Retinal pigment epithelial cell (primary cell): ENCODE data around the gene GHRHR.

Experiments
- DNase-seq: peaks from one replicate; pipeline ENCODE4 v3.0.0-alpha.2; 2010; ENCODE audit warnings: low read depth
- H3K4me3 ChIP-seq: 2 replicates; pipeline ENCODE4 v1.5.1; 2011; ENCODE audit warnings: mild to moderate bottlenecking, low read length, control low read depth, moderate library complexity
- TF ChIP-seq, protein P1 (sequence below): conservative IDR thresholded peaks from 2 replicates; pipeline ENCODE4 v1.5.1; 2011; ENCODE audit warnings: low read depth, low read length, control low read depth, inconsistent platforms

Gene GHRHR

DNA sequence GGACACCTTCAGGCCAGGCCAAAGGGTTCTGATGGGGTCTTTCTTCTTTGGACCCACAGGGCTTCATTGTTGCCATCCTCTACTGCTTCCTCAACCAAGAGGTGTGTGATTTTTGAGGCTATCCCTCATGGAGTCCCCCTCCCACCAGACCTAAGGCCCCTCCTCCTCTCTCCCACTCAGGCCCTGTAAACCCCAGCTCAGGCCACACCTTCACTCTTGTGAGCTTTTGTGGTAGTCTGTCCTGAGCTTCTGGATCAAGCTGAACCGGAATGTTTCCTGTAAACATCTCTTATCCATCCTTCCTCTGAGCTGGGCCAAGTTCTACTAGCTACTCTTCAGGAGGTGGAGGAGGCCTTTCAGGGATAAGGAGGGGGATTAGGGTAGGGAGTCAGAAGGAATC, 13.5 kb downstream of the GHRHR start:
- TF ChIP-seq, protein P1, sequence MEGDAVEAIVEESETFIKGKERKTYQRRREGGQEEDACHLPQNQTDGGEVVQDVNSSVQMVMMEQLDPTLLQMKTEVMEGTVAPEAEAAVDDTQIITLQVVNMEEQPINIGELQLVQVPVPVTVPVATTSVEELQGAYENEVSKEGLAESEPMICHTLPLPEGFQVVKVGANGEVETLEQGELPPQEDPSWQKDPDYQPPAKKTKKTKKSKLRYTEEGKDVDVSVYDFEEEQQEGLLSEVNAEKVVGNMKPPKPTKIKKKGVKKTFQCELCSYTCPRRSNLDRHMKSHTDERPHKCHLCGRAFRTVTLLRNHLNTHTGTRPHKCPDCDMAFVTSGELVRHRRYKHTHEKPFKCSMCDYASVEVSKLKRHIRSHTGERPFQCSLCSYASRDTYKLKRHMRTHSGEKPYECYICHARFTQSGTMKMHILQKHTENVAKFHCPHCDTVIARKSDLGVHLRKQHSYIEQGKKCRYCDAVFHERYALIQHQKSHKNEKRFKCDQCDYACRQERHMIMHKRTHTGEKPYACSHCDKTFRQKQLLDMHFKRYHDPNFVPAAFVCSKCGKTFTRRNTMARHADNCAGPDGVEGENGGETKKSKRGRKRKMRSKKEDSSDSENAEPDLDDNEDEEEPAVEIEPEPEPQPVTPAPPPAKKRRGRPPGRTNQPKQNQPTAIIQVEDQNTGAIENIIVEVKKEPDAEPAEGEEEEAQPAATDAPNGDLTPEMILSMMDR, result no peak
- no peak for DNase-seq
- H3K4me3 ChIP-seq, result no peak overlapping the region

DNA sequence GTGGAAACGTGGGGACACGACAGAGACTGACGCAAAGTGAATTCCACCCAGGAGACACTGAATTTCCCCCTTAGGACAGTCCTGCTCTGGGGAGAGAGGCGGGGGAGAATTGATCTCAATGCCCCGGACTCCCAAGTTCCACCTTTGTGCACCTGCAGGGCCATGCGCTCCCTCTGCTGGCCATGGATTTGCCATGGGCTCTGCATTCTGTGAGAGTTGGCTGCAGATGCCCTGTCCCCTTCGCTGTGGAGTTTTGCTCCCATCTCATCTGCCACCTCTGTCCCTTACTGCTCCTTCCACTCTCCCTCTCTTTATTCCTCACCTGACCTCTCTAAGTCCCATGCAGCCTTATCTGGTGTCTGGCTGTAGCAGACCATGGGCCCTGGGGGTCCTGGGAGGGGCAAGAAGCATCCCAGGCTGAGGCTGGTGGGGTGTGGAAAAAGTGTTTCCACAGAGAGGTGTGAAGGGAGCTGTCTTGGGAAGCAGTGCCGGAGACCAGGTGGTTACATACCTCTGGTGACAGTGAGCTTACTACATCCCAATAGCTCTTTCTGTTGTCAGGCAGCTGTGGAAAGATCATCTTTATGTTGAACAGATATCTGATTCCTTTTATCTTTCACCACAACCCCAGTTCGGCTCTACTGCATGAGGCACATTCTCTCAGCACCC, 14.3 kb downstream of the GHRHR start:
- TF ChIP-seq, protein P1, result peak; percentile 83
- H3K4me3 ChIP-seq, result no peak overlapping the region
- DNase-seq, result no peak

- H3K4me3 ChIP-seq, result no peak overlapping the region
- TF ChIP-seq, protein P1, result no peak
- no peak for DNase-seq
Measured at GRCh38 chr7:30979027-30979426, 15.3 kb downstream of the GHRHR start.

GRCh38 chr7:30980194-30980593, 16.4 kb downstream of the GHRHR start:
- TF ChIP-seq, protein P1, result no peak
- no peak for DNase-seq
- no peak overlapping the region for H3K4me3 ChIP-seq

DNA sequence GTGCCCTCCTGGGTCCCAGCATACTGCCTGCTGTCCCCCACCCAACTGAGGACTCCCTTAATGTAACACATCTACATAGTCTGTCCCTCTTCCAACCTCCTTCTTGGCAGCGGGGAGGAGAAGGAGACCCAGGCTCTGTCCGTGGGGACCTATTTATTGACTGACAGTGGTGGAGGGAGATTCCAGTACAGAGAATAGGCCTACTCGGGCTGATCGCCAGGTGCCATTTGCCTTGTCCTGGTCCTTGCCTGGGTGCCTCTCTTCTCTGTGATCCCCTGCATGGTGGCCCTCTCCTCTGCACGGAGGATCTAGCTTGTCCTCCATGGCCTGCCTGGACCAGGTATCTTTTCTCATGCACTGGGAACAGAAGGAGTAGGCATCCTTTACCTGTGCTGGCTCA, 17.0 kb downstream of the GHRHR start:
- H3K4me3 ChIP-seq, result no peak overlapping the region
- TF ChIP-seq, protein P1, result no peak
- no peak for DNase-seq

DNA sequence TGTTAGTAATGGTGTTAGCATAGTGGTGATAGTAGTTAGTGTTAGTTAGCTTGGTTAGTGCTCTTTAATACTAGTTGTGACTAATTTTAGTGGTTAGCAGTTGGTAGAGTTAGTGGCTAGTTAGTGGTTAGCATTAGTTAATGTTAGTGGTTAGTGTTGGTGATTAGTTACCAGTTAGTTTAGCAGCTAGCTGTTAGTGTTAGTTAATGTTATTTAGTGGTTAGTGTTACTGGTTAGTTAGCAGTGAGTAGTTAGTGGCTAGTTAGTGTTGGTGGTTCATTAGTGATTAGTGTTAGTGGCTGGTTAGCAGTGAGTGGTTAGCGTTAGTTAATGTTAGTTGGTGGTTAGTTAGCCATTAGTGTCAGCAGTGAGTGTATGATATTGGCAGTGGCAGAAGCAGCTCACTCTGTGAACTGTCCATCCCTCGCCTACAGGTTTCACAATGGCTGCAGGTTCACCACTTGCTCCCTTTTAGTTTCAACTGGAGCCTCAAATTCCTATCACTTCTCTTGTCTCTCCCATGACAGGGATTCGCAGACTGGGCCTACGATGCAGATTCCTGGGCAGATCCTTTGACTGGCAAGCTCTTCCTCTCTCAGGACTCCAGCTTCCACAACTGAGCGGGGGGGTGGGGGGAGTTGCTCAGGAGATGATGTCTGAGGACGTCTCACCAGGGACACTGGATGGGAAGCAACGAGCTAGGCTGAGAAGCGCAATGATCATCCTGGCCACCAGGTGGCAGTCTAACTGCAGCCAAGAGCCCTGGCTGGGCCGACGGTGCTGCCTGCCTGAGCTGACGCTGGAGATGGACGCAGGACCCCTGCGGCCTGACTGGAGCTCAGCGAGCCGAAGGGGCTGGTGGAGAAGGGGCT, 19.5 kb downstream of the GHRHR start:
- peak; percentile 17 for DNase-seq

More for the DNA sequence above, 19.5 kb downstream of the GHRHR start:
- H3K4me3 ChIP-seq, result no peak overlapping the region
- TF ChIP-seq, protein P1, result peak; percentile 92
